Testis (tissue), 3 donors: ENCODE measurements around the gene SKAP1. TPM values are rescaled to one million over a fixed set of nuclear protein-coding genes. Genes with fewer than 3 reads are reported as not detected.
"Not testable (repeated sequence)": the region's sequence is repeated elsewhere in the genome, so short reads cannot be mapped to it uniquely, and the experiment has no call there.

Experiments used
- DNase-seq: peaks from one replicate; pipeline ENCODE4 v3.0.0-alpha.2; 2019
- H3K27ac ChIP-seq, 2 donors: fragments of 200-600 bp; sonication (generic); one replicate each; pipeline ENCODE4 v1.5.1; 2019
- H3K27me3 ChIP-seq: fragments of 200-600 bp; sonication (generic); one replicate; pipeline ENCODE4 v1.5.1; 2019
- H3K36me3 ChIP-seq: fragments of 200-600 bp; sonication (generic); one replicate; pipeline ENCODE4 v1.5.1; 2017; ENCODE audit warnings: low read depth; ENCODE audit errors: missing control alignments
- H3K4me1 ChIP-seq: fragments of 200-600 bp; sonication (generic); one replicate; pipeline ENCODE4 v1.5.1; 2019
- H3K4me3 ChIP-seq, 2 donors: fragments of 200-600 bp; sonication (generic); one replicate each; pipeline ENCODE4 v1.5.1; 2017 to 2019
- H3K9me3 ChIP-seq: fragments of 200-600 bp; sonication (generic); one replicate; pipeline ENCODE4 v1.5.1; 2017
- CTCF ChIP-seq, 3 experiments: fragments of 450-650 bp in 2 of 3; fragments of 200-600 bp in 1 of 3; sonication (generic) in 1 of 3; IDR thresholded peaks; one replicate each; pipeline ENCODE4 v1.5.1; 2016 to 2019; ENCODE audit warnings: antibody characterized with exemption in 3 of 3, mild to moderate bottlenecking in 2 of 3, moderate library complexity in 1 of 3
- POLR2A ChIP-seq: fragments of 450-650 bp; IDR thresholded peaks from one replicate; pipeline ENCODE4 v1.6.1; 2017; ENCODE audit warnings: antibody characterized with exemption, mild to moderate bottlenecking, moderate library complexity
- WGBS, 2 donors: methylation state at CpG; one replicate each; pipeline ENCODE4 v1.1.5; 2018; 5-methylcytosine and 5-hydroxymethylcytosine counted together
- intact Hi-C: fragments of 100-400 bp; cut with DNase I; formaldehyde crosslinking; loops from one replicate; pipeline ENCODE4 v1.15.1; 2023; ENCODE audit warnings: low total_unique reads
- polyA plus RNA-seq: library from polyadenylated mRNA; stranded (reverse); fragments of 350-450 nt; fragmentation: Illumina TruSeq; extraction: RNeasy Lipid Tissue Mini Kit (QIAGEN cat#74804); gene quantifications from one replicate; pipeline ENCODE4 v1.2.3, GENCODE V29; 2014; ENCODE audit warnings: low read depth, low replicate concordance; ENCODE audit not compliant: insufficient read depth
- total RNA-seq, 2 donors: library from RNA; depleted of rRNA; stranded (reverse); fragments of >200 nt; gene quantifications; one replicate each; pipeline ENCODE4 v1.2.3, GENCODE V29; 2016

Gene SKAP1
- total and polyA plus RNA-seq, 3 donors from 2014 or later = 9.0 to 34.1 (median 16.9) TPM

GRCh38 chr17:48347177-48347576 lies 82.8 kb downstream of the SKAP1 start:
- no peak overlapping the region for H3K27ac ChIP-seq
- no peaks in the 10 kb centered on the region for H3K36me3 ChIP-seq
- intact Hi-C loops = no loop called here
- H3K27me3 ChIP-seq = no peaks in the 10 kb centered on the region
- no peak for DNase-seq
- H3K4me1 ChIP-seq = no peaks in the 10 kb centered on the region
- TF ChIP-seq CTCF (IDR thresholded peaks at IDR 0.05) (no peak), POLR2A (no peak)
- no peaks in the 10 kb centered on the region for H3K9me3 ChIP-seq
- no peak overlapping the region for H3K4me3 ChIP-seq

- DNase-seq = no peak
- H3K4me3 ChIP-seq = no peak overlapping the region
- no peak overlapping the region for H3K27ac ChIP-seq
- no peaks in the 10 kb centered on the region for H3K9me3 ChIP-seq
- H3K4me1 ChIP-seq = no peaks in the 10 kb centered on the region
- TF ChIP-seq POLR2A = no peak
- TF ChIP-seq CTCF (IDR thresholded peaks at IDR 0.05) = no peak
- H3K36me3 ChIP-seq = no peaks in the 10 kb centered on the region
- intact Hi-C loops = no loop called here
- no peaks in the 10 kb centered on the region for H3K27me3 ChIP-seq
These were observed 85.8 kb downstream of the SKAP1 start for GRCh38 chr17:48344251-48344650.

- no peak overlapping the region for H3K27ac ChIP-seq
- intact Hi-C loops = no loop called here
- no peaks in the 10 kb centered on the region for H3K9me3 ChIP-seq
- H3K36me3 ChIP-seq = no peaks in the 10 kb centered on the region
- TF ChIP-seq CTCF (IDR thresholded peaks at IDR 0.05) (no peak), POLR2A (no peak)
- H3K27me3 ChIP-seq = no peaks in the 10 kb centered on the region
- H3K4me3 ChIP-seq = no peak overlapping the region
- H3K4me1 ChIP-seq = no peaks in the 10 kb centered on the region
- WGBS, 2 donors = 94 to 98% methylated on average over 2 of the region's 2 CpGs
- no peak for DNase-seq
These were observed 89.1 kb downstream of the SKAP1 start for GRCh38 chr17:48340916-48341315.

DNA sequence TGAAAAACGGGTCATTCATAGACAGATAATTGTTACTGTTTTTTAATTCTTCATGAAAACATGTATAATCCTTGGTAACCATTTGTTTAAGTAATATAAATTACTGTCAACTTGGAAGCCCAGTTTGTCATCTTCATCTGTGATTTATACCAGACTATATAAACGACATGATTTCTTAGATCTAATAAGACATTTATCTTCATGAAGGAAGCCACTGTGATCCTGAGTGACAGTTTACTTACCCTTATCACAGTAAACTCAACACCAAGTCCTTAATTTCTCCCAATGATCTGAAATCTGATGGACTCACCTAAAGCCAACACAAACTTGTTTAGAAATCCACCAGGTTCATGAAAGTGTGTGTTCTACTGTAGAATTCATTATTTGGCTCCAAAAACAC lies 91.3 kb downstream of the SKAP1 start:
- TF ChIP-seq POLR2A (no peak), CTCF (IDR thresholded peaks at IDR 0.05) (no peak)
- WGBS, 2 donors = 47 to 62% methylated on average over 2 of the region's 2 CpGs
- no peak overlapping the region for H3K27ac ChIP-seq
- no peak overlapping the region for H3K4me3 ChIP-seq
- H3K4me1 ChIP-seq = no peaks in the 10 kb centered on the region
- H3K9me3 ChIP-seq = no peaks in the 10 kb centered on the region
- H3K36me3 ChIP-seq = no peaks in the 10 kb centered on the region
- intact Hi-C loops = no loop called here
- no peak for DNase-seq
- H3K27me3 ChIP-seq = no peaks in the 10 kb centered on the region

DNA sequence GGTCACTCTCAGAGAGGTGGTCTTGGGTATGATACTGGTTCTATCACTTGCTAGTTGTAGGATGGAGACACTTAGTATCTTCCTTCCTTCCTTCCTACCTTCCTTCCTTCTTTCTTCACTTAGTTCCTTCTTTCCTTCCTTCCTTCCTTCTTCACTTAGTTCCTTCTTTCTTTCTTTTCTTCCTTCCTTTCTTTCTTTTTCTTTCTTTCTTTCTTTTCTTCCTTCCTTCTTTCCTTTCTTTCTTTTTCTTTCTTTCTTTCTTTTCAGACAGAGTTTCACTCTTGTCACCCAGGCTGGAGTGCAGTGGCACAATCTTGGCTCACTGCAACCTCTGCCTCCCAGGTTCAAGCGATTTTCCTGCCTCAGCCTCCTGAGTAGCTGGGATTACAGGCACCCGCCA lies 92.1 kb downstream of the SKAP1 start:
- H3K36me3 ChIP-seq, H3K9me3 ChIP-seq, intact Hi-C loops, H3K27ac ChIP-seq, H3K4me3 ChIP-seq, H3K4me1 ChIP-seq, DNase-seq, H3K27me3 ChIP-seq: not testable (repeated sequence)
- WGBS, 2 donors = 91 to 93% methylated on average over 2 of the region's 2 CpGs
